Kidney (tissue), 14 donors: ENCODE data around the gene DPP6. TPM values are rescaled to one million over a fixed set of nuclear protein-coding genes. Genes with fewer than 3 reads are reported as not detected.
A peak's percentile ranks its signal among the peaks of the same experiment; 100 is the strongest.

Source experiments
- DNase-seq, 5 donors: peaks; one replicate each; pipeline ENCODE4 v3.0.0-alpha.2; 2013 to 2020
- FAIRE-seq: peaks from 2 replicates; lab custom pipeline; 2012; peaks lifted over from hg19 to GRCh38; lab: Jason Lieb, UNC
- H3K27ac ChIP-seq, 2 donors: one replicate each; pipeline ENCODE4 v1.7.0; 2013; ENCODE audit warnings: low read depth in 2 of 2, low read length in 2 of 2, inconsistent platforms in 1 of 2
- H3K27me3 ChIP-seq: one replicate; pipeline ENCODE4 v1.7.1; 2013; ENCODE audit warnings: low read length, inconsistent platforms; ENCODE audit not compliant: control insufficient read depth, insufficient read depth
- H3K36me3 ChIP-seq, 3 donors: one replicate each; pipeline versions ENCODE4 v1.7.0 to v1.7.1; 2013; ENCODE audit warnings: low read length in 3 of 3, control low read depth in 1 of 3, inconsistent platforms in 1 of 3; ENCODE audit not compliant: insufficient read depth in 3 of 3, control insufficient read depth in 2 of 3
- H3K4me1 ChIP-seq, 3 donors: one replicate each; pipeline versions ENCODE4 v1.7.0 to v1.7.1; 2013; ENCODE audit warnings: low read length in 3 of 3, inconsistent platforms in 1 of 3, low read depth in 1 of 3; ENCODE audit not compliant: control insufficient read depth in 2 of 3, insufficient read depth in 2 of 3
- H3K4me3 ChIP-seq, 3 donors: one replicate each; pipeline versions ENCODE4 v1.7.0 to v1.8.1; 2013; ENCODE audit warnings: low read length in 3 of 3, control low read depth in 1 of 3, inconsistent platforms in 1 of 3
- H3K9ac ChIP-seq, 3 donors: one replicate each; pipeline versions ENCODE4 v1.7.0 to v1.7.1; 2013; ENCODE audit warnings: low read length in 3 of 3, control low read depth in 1 of 3, inconsistent platforms in 1 of 3
- H3K9me3 ChIP-seq, 3 donors: one replicate each; pipeline versions ENCODE4 v1.7.0 to v1.7.1; 2013; ENCODE audit warnings: low read length in 3 of 3, control low read depth in 1 of 3, inconsistent platforms in 1 of 3; ENCODE audit not compliant: control insufficient read depth in 2 of 3, insufficient read depth in 1 of 3
- intact Hi-C: fragments of 100-400 bp; cut with DNase I; formaldehyde crosslinking; loops from one replicate; pipeline ENCODE4 v1.11.1; 2022
- polyA plus RNA-seq: library from polyadenylated mRNA; stranded (reverse); fragments of 350-450 nt; fragmentation: Illumina TruSeq; extraction: RNeasy Lipid Tissue Mini Kit (QIAGEN cat#74804); gene quantifications from one replicate; pipeline ENCODE4 v1.2.3, GENCODE V29; 2014; ENCODE audit warnings: low read depth, low replicate concordance; ENCODE audit not compliant: insufficient read depth
- total RNA-seq: library from RNA; stranded (reverse); fragmentation: NEBNext Ultra II Directional; extraction: Animal tissue kit (Norgen Biotek cat#: 25700); gene quantifications from one replicate; pipeline ENCODE4 v1.2.1, GENCODE V29; 2021
- TF ChIP-seq, protein P1 (sequence below): IDR thresholded peaks from 3 replicates; pipeline ENCODE4 v1.5.1; 2012; ENCODE audit warnings: mild to moderate bottlenecking, moderate library complexity, borderline replicate concordance; ENCODE audit not compliant: insufficient read depth; ENCODE audit errors: extremely low read depth
- donor health status: control.
- donor health status: control.
- donor health status: control.
- donor health status: control.
- donor health status: control.
- donor health status: DM: yes; HTN: yes; CAD: no.
- donor health status: Normal renal cell carcinoma (clear cell type).

Gene DPP6
- total and polyA plus RNA-seq, 2 donors from 2014 or later: 1.8 to 6.9 TPM

DNA sequence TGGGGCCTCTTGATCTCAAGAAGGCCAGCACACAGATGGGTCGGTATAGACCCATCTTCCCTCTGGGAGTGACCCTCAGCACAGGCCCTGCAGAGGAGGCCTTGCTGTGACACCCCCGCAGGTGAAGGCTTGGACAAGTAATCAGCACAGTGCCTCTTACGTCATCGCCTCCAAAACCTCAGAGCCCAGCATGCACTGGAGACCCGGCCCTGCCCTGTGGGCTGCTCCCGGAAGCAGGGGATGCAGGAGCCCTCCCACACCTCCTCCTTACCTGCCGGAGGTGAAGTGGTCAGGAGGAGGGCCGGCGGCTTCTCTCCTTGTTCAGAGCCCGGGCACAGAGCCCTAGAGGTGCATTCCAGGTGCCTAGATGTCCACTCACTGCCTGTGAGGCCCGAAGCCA, 829.3 kb downstream of the DPP6 start:
- Histone ChIP-seq H3K27ac (no peak overlapping the region), H3K27me3 (no peaks in the 10 kb centered on the region), H3K4me1 (peaks cover 0 to 3% (median 0%) of the 10 kb centered on the region in 3 donors), H3K9ac (no peak overlapping the region), H3K9me3 (peaks cover 0 to 14% (median 3%) of the 10 kb centered on the region in 3 donors), H3K4me3 (no peak overlapping the region), H3K36me3 (peaks cover 0 to 17% (median 0%) of the 10 kb centered on the region in 3 donors)
- TF ChIP-seq, protein P1, sequence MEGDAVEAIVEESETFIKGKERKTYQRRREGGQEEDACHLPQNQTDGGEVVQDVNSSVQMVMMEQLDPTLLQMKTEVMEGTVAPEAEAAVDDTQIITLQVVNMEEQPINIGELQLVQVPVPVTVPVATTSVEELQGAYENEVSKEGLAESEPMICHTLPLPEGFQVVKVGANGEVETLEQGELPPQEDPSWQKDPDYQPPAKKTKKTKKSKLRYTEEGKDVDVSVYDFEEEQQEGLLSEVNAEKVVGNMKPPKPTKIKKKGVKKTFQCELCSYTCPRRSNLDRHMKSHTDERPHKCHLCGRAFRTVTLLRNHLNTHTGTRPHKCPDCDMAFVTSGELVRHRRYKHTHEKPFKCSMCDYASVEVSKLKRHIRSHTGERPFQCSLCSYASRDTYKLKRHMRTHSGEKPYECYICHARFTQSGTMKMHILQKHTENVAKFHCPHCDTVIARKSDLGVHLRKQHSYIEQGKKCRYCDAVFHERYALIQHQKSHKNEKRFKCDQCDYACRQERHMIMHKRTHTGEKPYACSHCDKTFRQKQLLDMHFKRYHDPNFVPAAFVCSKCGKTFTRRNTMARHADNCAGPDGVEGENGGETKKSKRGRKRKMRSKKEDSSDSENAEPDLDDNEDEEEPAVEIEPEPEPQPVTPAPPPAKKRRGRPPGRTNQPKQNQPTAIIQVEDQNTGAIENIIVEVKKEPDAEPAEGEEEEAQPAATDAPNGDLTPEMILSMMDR: no peak
- intact Hi-C loops: no loop called here
- DNase-seq: no peak
- no peak for FAIRE-seq

DNA sequence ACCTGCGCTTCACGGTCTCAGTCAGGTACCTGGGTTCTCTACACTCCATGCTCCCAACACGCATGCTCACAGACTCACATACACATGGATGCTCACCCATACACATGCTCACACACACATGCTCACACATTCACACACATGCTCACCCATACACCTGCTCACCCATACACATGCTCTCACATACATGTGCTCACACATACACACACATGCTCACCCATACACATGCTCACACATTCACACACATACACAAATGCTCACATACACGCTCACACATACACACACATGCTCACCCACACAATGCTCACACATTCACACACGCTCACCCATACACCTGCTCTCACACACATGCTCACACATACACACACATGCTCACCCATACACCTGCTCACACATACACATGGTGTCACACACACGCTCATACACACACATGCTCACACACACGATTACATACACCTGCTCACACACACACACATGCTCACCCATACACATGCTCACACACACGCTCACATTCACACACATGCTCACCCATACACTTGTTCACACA, 830.8 kb downstream of the DPP6 start:
- Histone ChIP-seq H3K9ac (no peak overlapping the region), H3K27me3 (no peaks in the 10 kb centered on the region), H3K27ac (no peak overlapping the region), H3K9me3 (peaks cover 0 to 14% (median 3%) of the 10 kb centered on the region in 3 donors), H3K36me3 (peaks cover 0 to 17% (median 0%) of the 10 kb centered on the region in 3 donors), H3K4me3 (peak overlapping the region in 1 of 3 donors; percentile 28), H3K4me1 (peaks cover 0 to 3% (median 0%) of the 10 kb centered on the region in 3 donors)
- FAIRE-seq: no peak
- intact Hi-C loops: no loop called here
- TF ChIP-seq, protein P1: no peak
- DNase-seq: no peak

DNA sequence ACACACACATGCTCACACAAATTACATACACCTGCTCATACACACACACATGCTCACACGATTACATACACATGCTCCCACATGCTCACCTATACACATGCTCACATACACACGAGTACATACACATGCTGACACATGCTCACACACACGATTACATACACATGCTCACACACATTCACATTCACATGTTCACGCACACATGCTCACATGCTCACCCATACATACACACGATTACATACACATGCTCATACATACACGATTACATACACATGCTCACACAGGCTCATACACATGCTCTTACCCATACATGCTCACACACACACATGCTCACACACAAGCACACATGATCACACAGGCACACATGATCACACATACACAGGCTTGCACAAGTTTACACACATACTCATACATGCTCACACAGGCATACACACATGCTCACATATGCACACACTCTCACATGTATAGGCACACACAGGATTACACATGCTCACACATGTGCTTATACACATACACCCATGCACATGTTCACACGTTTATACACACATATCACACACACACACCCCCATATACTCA, 832.2 kb downstream of the DPP6 start:
- Histone ChIP-seq H3K27me3 (no peaks in the 10 kb centered on the region), H3K36me3 (peaks cover 0 to 17% (median 0%) of the 10 kb centered on the region in 3 donors), H3K27ac (no peak overlapping the region), H3K9me3 (peaks cover 0 to 14% (median 8%) of the 10 kb centered on the region in 3 donors), H3K4me1 (peaks cover 0 to 3% (median 0%) of the 10 kb centered on the region in 3 donors), H3K4me3 (peak overlapping the region in 1 of 3 donors; percentile 35), H3K9ac (no peak overlapping the region)
- intact Hi-C loops: no loop called here
- TF ChIP-seq, protein P1: no peak
- FAIRE-seq (no peak), DNase-seq (no peak)
